Activated B cell treated with CpG ODN at 0.5 μM for 24 hours (primary cell): Measurements from ENCODE around the gene AGAP2. TPM values are rescaled to one million over a fixed set of nuclear protein-coding genes. Genes with fewer than 3 reads are reported as not detected.
A peak's percentile ranks its signal among the peaks of the same experiment; 100 is the strongest.
"Not testable (repeated sequence)": the region's sequence is repeated elsewhere in the genome, so short reads cannot be mapped to it uniquely, and the experiment has no call there.

Source experiments
- ATAC-seq: fragments of 200-7000 bp; cut with Tn5 transposase; one replicate; pipeline ENCODE4 v1.10.0; 2021; ENCODE audit warnings: low read depth, mild to moderate bottlenecking, moderate library complexity
- CTCF ChIA-PET: fragments of 350-600 bp; sonication (Branson Sonifier 250); formaldehyde crosslinking; loops from one replicate; lab custom pipeline; 2021; ENCODE audit warnings: antibody characterized with exemption; lab: Charles Lee
- POLR2A ChIA-PET: fragments of 350-600 bp; sonication (Branson Sonifier 250); formaldehyde crosslinking; loops from one replicate; lab custom pipeline; 2021; ENCODE audit warnings: antibody characterized with exemption; lab: Charles Lee
- DNase-seq: peaks from one replicate; pipeline ENCODE4 v3.0.0; 2022
- H3K27ac Mint-ChIP-seq: one replicate; pipeline ENCODE4 v1.8.0; 2020; ENCODE audit warnings: mixed read lengths
- H3K27me3 Mint-ChIP-seq: one replicate; pipeline ENCODE4 v1.8.0; 2021; ENCODE audit warnings: mixed read lengths
- H3K36me3 Mint-ChIP-seq: one replicate; pipeline ENCODE4 v1.8.0; 2021; ENCODE audit warnings: low read depth, mixed read lengths
- H3K4me1 Mint-ChIP-seq: one replicate; pipeline ENCODE4 v1.8.0; 2021; ENCODE audit warnings: mixed read lengths
- H3K4me3 Mint-ChIP-seq: one replicate; pipeline ENCODE4 v1.8.0; 2020; ENCODE audit warnings: mild to moderate bottlenecking, mixed read lengths
- H3K9me3 Mint-ChIP-seq: one replicate; pipeline ENCODE4 v1.8.0; 2020; ENCODE audit warnings: mixed read lengths
- CTCF ChIP-seq: fragments of 200-600 bp; IDR thresholded peaks from one replicate; pipeline ENCODE4 v1.8.0; 2022; ENCODE audit warnings: antibody characterized with exemption, mild to moderate bottlenecking
- intact Hi-C: fragments of 100-400 bp; cut with micrococcal nuclease; formaldehyde crosslinking; loops from one replicate; pipeline ENCODE4 v1.15.1; 2024
- total RNA-seq: library from RNA; stranded (reverse); gene quantifications from 2 replicates; pipeline ENCODE4 v1.2.3, GENCODE V29; 2022

Gene AGAP2
- total RNA-seq, 1 donor from 2014 or later, result 18.5 TPM

GRCh38 chr12:57724936-57725740, 13.4 kb downstream of the AGAP2 start:
- Mint-ChIP-seq H3K27ac (peak overlapping the region; percentile 31), H3K27me3 (no peaks in the 10 kb centered on the region), H3K36me3 (peaks cover 54% of the 10 kb centered on the region), H3K4me3 (no peak overlapping the region), H3K9me3 (no peaks in the 10 kb centered on the region), H3K4me1 (peaks cover 12% of the 10 kb centered on the region)
- POLR2A ChIA-PET, result interaction anchor here (0.7 to 1.3 kb wide), 3 partner anchors 20 to 171 kb away, joined by 3 to 7 read pairs (median 3); partner anchors contain the start of gene TSPAN31
- CTCF ChIA-PET, result no interaction called here
- TF ChIP-seq CTCF, result no peak
- DNase-seq (no peak), ATAC-seq (peak; percentile 32)
- intact Hi-C loops, result no loop called here

GRCh38 chr12:57724003-57724935, 14.3 kb downstream of the AGAP2 start:
- Mint-ChIP-seq H3K36me3 (peaks cover 55% of the 10 kb centered on the region), H3K27me3 (no peaks in the 10 kb centered on the region), H3K4me3 (no peak overlapping the region), H3K9me3 (no peaks in the 10 kb centered on the region), H3K4me1 (peaks cover 12% of the 10 kb centered on the region), H3K27ac (peak overlapping the region; percentile 31)
- ChIA-PET CTCF (no interaction called here), POLR2A (interaction anchor here (0.7 to 1.7 kb wide), 4 partner anchors 20 to 172 kb away, joined by 3 to 7 read pairs (median 4); partner anchors contain the start of gene TSPAN31)
- intact Hi-C loops, result no loop called here
- ATAC-seq (no peak), DNase-seq (no peak)
- no peak for TF ChIP-seq CTCF

GRCh38 chr12:57723630-57723962, 14.9 kb downstream of the AGAP2 start:
- intact Hi-C loops, result no loop called here
- ChIA-PET CTCF (no interaction called here), POLR2A (interaction anchor here (1.7 kb wide), 1 partner anchor 33 kb away, joined by 4 read pairs; no protein-coding TSS in a partner anchor)
- H3K36me3 Mint-ChIP-seq, result peaks cover 58% of the 10 kb centered on the region
- no peak overlapping the region for H3K4me3 Mint-ChIP-seq
- H3K9me3 Mint-ChIP-seq, result no peaks in the 10 kb centered on the region
- H3K27me3 Mint-ChIP-seq, result no peaks in the 10 kb centered on the region
- H3K27ac Mint-ChIP-seq, result no peak overlapping the region
- no peak for DNase-seq
- no peak for TF ChIP-seq CTCF
- ATAC-seq, result no peak
- peaks cover 12% of the 10 kb centered on the region for H3K4me1 Mint-ChIP-seq

- POLR2A ChIA-PET, result interaction anchor here (0.7 to 1.7 kb wide), 3 partner anchors 10 to 118 kb away, joined by 4 to 7 read pairs (median 5); partner anchors contain the start of gene DTX3
- intact Hi-C loops, result no loop called here
- Mint-ChIP-seq H3K9me3 (no peaks in the 10 kb centered on the region), H3K27me3 (no peaks in the 10 kb centered on the region), H3K36me3 (peaks cover 60% of the 10 kb centered on the region), H3K4me1 (peaks cover 12% of the 10 kb centered on the region), H3K4me3 (no peak overlapping the region), H3K27ac (no peak overlapping the region)
- no peak for TF ChIP-seq CTCF
- CTCF ChIA-PET, result no interaction called here
- ATAC-seq (no peak), DNase-seq (no peak)
Measured at GRCh38 chr12:57722716-57723629, 15.6 kb downstream of the AGAP2 start.

- POLR2A ChIA-PET, result interaction anchor here (0.7 to 1.2 kb wide), 2 partner anchors 9 to 117 kb away, joined by 5 to 7 read pairs; partner anchors contain the start of gene DTX3
- Mint-ChIP-seq H3K36me3 (peaks cover 58% of the 10 kb centered on the region), H3K4me1 (peaks cover 12% of the 10 kb centered on the region)
- DNase-seq, CTCF ChIA-PET, ATAC-seq, H3K4me3 Mint-ChIP-seq, H3K27ac Mint-ChIP-seq, H3K9me3 Mint-ChIP-seq, H3K27me3 Mint-ChIP-seq: not testable (repeated sequence)
- intact Hi-C loops, result loop anchor here (2.0 kb wide), 1 partner anchor 21 kb away; no protein-coding TSS in a partner anchor
Measured at GRCh38 chr12:57721846-57722608, 16.5 kb downstream of the AGAP2 start.
